Esophagus muscularis mucosa (tissue), 4 donors: ENCODE data around the gene FBXW8. TPM values are rescaled to one million over a fixed set of nuclear protein-coding genes. Genes with fewer than 3 reads are reported as not detected.

Experiments used
- DNase-seq: peaks from one replicate; pipeline ENCODE4 v3.0.0-alpha.2; 2017; ENCODE audit errors: extremely low spot score
- H3K27ac ChIP-seq, 4 donors: fragments of 200-600 bp; sonication (generic); replicated peaks in 1 of 4; 1 replicate in 3 of 4; 2 replicates in 1 of 4; pipeline ENCODE4 v1.5.1; 2016 to 2019; ENCODE audit warnings: mild to moderate bottlenecking in 1 of 4
- H3K27me3 ChIP-seq, 4 donors: fragments of 200-600 bp; sonication (generic); one replicate each; pipeline versions ENCODE4 v1.5.1 to v1.6.0; 2016 to 2019
- H3K36me3 ChIP-seq, 4 donors: fragments of 200-600 bp; sonication (generic); one replicate each; pipeline ENCODE4 v1.5.1; 2016 to 2019
- H3K4me1 ChIP-seq, 4 donors: fragments of 200-600 bp; sonication (generic); one replicate each; pipeline ENCODE4 v1.5.1; 2016 to 2019
- H3K4me3 ChIP-seq, 4 donors: fragments of 200-600 bp; sonication (generic); 1 replicate in 2 of 4; 2 replicates in 2 of 4; pipeline ENCODE4 v1.5.1; 2016 to 2019; ENCODE audit warnings: mild to moderate bottlenecking in 4 of 4, moderate library complexity in 1 of 4
- H3K9me3 ChIP-seq, 4 donors: fragments of 200-600 bp; sonication (generic); 1 replicate in 3 of 4; 2 replicates in 1 of 4; pipeline ENCODE4 v1.5.1; 2016 to 2019
- CTCF ChIP-seq, 3 experiments: fragments of 200-600 bp in 2 of 3; fragments of 450-650 bp in 1 of 3; sonication (generic) in 2 of 3; IDR thresholded peaks; one replicate each; pipeline ENCODE4 v1.5.1; 2017 to 2019; ENCODE audit warnings: antibody characterized with exemption in 3 of 3, mild to moderate bottlenecking in 2 of 3, moderate library complexity in 1 of 3
- EP300 ChIP-seq: sonication (generic); formaldehyde crosslinking; IDR thresholded peaks from one replicate; pipeline ENCODE4 v1.6.1; 2017; ENCODE audit warnings: antibody characterized with exemption
- POLR2A ChIP-seq: fragments of 450-650 bp; IDR thresholded peaks from one replicate; pipeline ENCODE4 v1.6.1; 2017; ENCODE audit warnings: antibody characterized with exemption, moderate library complexity, mild to moderate bottlenecking, low read depth
- POLR2AphosphoS5 ChIP-seq, 2 donors: sonication (generic); formaldehyde crosslinking; IDR thresholded peaks; one replicate each; pipeline ENCODE4 v1.6.1; 2017; ENCODE audit warnings: antibody characterized with exemption in 2 of 2
- WGBS: methylation state at CpG from one replicate; pipeline ENCODE4 v1.1.5; 2018; 5-methylcytosine and 5-hydroxymethylcytosine counted together
- intact Hi-C: fragments of 100-400 bp; cut with DNase I; formaldehyde crosslinking; loops from one replicate; pipeline ENCODE4 v1.15.1; 2023
- total RNA-seq, 4 donors: library from RNA; depleted of rRNA; stranded (reverse); fragments of >200 nt; gene quantifications; one replicate each; pipeline versions ENCODE4 v1.1.0 to v1.2.1, GENCODE V29; 2016

The FBXW8 gene
- total RNA-seq, 4 donors from 2014 or later: 11.9 to 13.9 (median 13.3) TPM

- intact Hi-C loops: no loop called here
- H3K27me3 ChIP-seq: no peaks in the 10 kb centered on the region
- H3K4me3 ChIP-seq: no peak overlapping the region
- no peak overlapping the region for H3K27ac ChIP-seq
- H3K36me3 ChIP-seq: peaks cover 0 to 27% (median 17%) of the 10 kb centered on the region in 4 donors
- peaks cover 40 to 42% (median 41%) of the 10 kb centered on the region in 4 donors for H3K4me1 ChIP-seq
- TF ChIP-seq EP300 (no peak), CTCF (IDR thresholded peaks at IDR 0.05) (no peak), POLR2A (no peak), POLR2AphosphoS5 (IDR thresholded peaks at IDR 0.05) (no peak)
- no peak for DNase-seq
- no peaks in the 10 kb centered on the region for H3K9me3 ChIP-seq
Measured at GRCh38 chr12:116929885-116930284, 19.1 kb downstream of the FBXW8 start.

- Histone ChIP-seq H3K36me3 (peaks cover 0 to 32% (median 19%) of the 10 kb centered on the region in 4 donors), H3K9me3 (no peaks in the 10 kb centered on the region), H3K4me3 (no peak overlapping the region), H3K4me1 (peaks cover 27 to 39% (median 33%) of the 10 kb centered on the region in 4 donors), H3K27me3 (no peaks in the 10 kb centered on the region), H3K27ac (no peak overlapping the region)
- DNase-seq: no peak
- TF ChIP-seq POLR2AphosphoS5 (IDR thresholded peaks at IDR 0.05): no peak
- TF ChIP-seq POLR2A: no peak
- no peak for TF ChIP-seq CTCF (IDR thresholded peaks at IDR 0.05)
- no peak for TF ChIP-seq EP300
- intact Hi-C loops: no loop called here
Measured at GRCh38 chr12:116931665-116932064, 20.9 kb downstream of the FBXW8 start.

- Histone ChIP-seq H3K27ac (no peak overlapping the region), H3K9me3 (no peaks in the 10 kb centered on the region), H3K4me1 (peaks cover 17 to 31% (median 21%) of the 10 kb centered on the region in 4 donors), H3K4me3 (no peak overlapping the region), H3K27me3 (no peaks in the 10 kb centered on the region), H3K36me3 (peaks cover 0 to 31% (median 18%) of the 10 kb centered on the region in 4 donors)
- intact Hi-C loops: no loop called here
- DNase-seq: no peak
- WGBS: 25% methylated on average over 2 of the region's 2 CpGs
- TF ChIP-seq EP300: no peak
- TF ChIP-seq CTCF (IDR thresholded peaks at IDR 0.05): no peak
- TF ChIP-seq POLR2AphosphoS5 (IDR thresholded peaks at IDR 0.05): no peak
- TF ChIP-seq POLR2A: no peak
Measured at GRCh38 chr12:116933091-116933490, 22.3 kb downstream of the FBXW8 start.

GRCh38 chr12:116933512-116934246 is 22.9 kb downstream of the FBXW8 start:
- Histone ChIP-seq H3K27ac (no peak overlapping the region), H3K36me3 (peaks cover 0 to 25% (median 12%) of the 10 kb centered on the region in 4 donors), H3K4me3 (no peak overlapping the region), H3K9me3 (no peaks in the 10 kb centered on the region), H3K4me1 (peaks cover 17 to 31% (median 21%) of the 10 kb centered on the region in 4 donors), H3K27me3 (no peaks in the 10 kb centered on the region)
- no peak for TF ChIP-seq POLR2AphosphoS5 (IDR thresholded peaks at IDR 0.05)
- no peak for TF ChIP-seq POLR2A
- no peak for TF ChIP-seq EP300
- no peak for TF ChIP-seq CTCF (IDR thresholded peaks at IDR 0.05)
- no peak for DNase-seq
- WGBS: 92% methylated on average over 3 of the region's 3 CpGs
- intact Hi-C loops: no loop called here
